DOHH2 (cell line): Measurements from ENCODE around the gene RNF20.

ENCODE experiments used
- EZH2phosphoT487 ChIP-seq: fragments of 200-600 bp; sonication (generic); IDR thresholded peaks from 2 replicates; pipeline ENCODE4 v1.6.1; 2017; ENCODE audit warnings: borderline replicate concordance, mild to moderate bottlenecking, antibody characterized with exemption, low read length, moderate library complexity, mixed read lengths
- TF ChIP-seq, protein P1 (sequence below): fragments of 200-600 bp; sonication (generic); IDR thresholded peaks from one replicate; pipeline ENCODE4 v1.5.1; 2014; ENCODE audit warnings: antibody characterized with exemption, mild to moderate bottlenecking, low read depth, low read length; ENCODE audit not compliant: poor library complexity, severe bottlenecking

DNA sequence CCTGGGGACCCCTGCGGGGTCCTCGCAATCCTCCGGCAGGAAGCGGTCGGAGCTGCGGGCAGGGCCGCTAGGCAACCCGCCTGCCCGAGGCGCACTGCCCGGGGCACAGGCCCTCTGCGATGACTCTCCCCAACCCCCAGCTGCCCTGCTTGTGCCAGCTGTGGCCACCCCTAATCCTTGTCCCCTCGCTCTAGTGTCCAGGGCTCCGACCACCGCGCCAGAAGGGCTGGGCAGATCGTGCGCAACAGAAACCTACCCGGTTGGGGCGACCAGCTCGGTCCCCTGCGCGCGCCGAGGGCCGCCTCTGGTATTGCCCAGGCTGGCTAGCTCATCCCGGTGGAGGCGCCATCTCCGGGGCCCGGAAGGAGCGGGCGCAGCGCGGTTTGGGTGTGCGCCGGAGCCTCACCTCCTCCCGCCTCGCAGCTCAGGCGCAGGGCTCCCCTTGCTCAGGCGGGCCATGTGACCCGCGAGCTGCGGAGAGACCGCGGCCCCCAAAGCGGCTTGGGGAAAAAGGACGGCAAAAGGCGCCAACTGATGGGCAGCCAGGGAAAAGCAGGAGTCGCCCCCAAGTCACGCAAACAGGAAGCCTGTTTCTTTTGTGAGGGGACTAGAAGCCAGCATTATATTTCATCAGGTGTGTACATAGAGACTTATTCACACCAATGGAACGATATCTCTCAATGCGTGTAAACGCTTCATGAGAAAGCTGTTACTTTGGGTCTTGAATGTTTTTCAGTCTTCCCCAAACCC, 46.8 kb upstream of the RNF20 start:
- no peak for TF ChIP-seq EZH2phosphoT487
- TF ChIP-seq, protein P1, sequence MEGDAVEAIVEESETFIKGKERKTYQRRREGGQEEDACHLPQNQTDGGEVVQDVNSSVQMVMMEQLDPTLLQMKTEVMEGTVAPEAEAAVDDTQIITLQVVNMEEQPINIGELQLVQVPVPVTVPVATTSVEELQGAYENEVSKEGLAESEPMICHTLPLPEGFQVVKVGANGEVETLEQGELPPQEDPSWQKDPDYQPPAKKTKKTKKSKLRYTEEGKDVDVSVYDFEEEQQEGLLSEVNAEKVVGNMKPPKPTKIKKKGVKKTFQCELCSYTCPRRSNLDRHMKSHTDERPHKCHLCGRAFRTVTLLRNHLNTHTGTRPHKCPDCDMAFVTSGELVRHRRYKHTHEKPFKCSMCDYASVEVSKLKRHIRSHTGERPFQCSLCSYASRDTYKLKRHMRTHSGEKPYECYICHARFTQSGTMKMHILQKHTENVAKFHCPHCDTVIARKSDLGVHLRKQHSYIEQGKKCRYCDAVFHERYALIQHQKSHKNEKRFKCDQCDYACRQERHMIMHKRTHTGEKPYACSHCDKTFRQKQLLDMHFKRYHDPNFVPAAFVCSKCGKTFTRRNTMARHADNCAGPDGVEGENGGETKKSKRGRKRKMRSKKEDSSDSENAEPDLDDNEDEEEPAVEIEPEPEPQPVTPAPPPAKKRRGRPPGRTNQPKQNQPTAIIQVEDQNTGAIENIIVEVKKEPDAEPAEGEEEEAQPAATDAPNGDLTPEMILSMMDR, result no peak
